K562 (cell line): ENCODE measurements around the gene BRD3.

Experiments used
- CTCF ChIP-seq, 3 experiments: IDR thresholded peaks in 2 of 3; conservative IDR thresholded peaks in 1 of 3; 2 replicates each; pipeline ENCODE4 v1.5.1; 2011 to 2012; ENCODE audit warnings: low read length in 3 of 3, mild to moderate bottlenecking in 3 of 3, control low read depth in 2 of 3, improper control_type of control experiment in 1 of 3, inconsistent platforms in 1 of 3, low read depth in 1 of 3, mixed read lengths in 1 of 3, moderate library complexity in 1 of 3; ENCODE audit not compliant: insufficient read depth in 2 of 3
- FOXA3 ChIP-seq, 2 experiments: fragments of 450-650 bp in 1 of 2; sonication (generic) in 1 of 2; formaldehyde crosslinking; IDR thresholded peaks in 1 of 2; conservative IDR thresholded peaks in 1 of 2; 2 replicates each; pipeline versions ENCODE4 v1.4.0 to v1.8.0; 2020 to 2022; ENCODE audit warnings: mild to moderate bottlenecking in 2 of 2, missing genetic modification reagents in 1 of 2
- GATA2 ChIP-seq: sonication (generic); formaldehyde crosslinking; IDR thresholded peaks from 2 replicates; pipeline ENCODE4 v1.4.0; 2020; ENCODE audit warnings: mild to moderate bottlenecking, missing genetic modification reagents
- MTA1 ChIP-seq: fragments of 450-650 bp; IDR thresholded peaks from 2 replicates; pipeline ENCODE4 v1.6.1; 2017; ENCODE audit warnings: borderline replicate concordance
- MXI1 ChIP-seq: IDR thresholded peaks from 2 replicates; pipeline ENCODE4 v1.6.1; 2011; ENCODE audit warnings: low read depth, mild to moderate bottlenecking, improper control_type of control experiment, low read length
- MYNN ChIP-seq, 2 experiments: sonication (generic); formaldehyde crosslinking in 1 of 2; IDR thresholded peaks; 2 replicates each; pipeline versions ENCODE4 v1.5.0 to v1.6.1; 2016 to 2020; ENCODE audit warnings: antibody characterized with exemption in 1 of 2, missing genetic modification reagents in 1 of 2
- PPARD ChIP-seq: fragments of 250-450 bp; sonication (Bioruptor Pico); IDR thresholded peaks from 2 replicates; pipeline ENCODE4 v1.8.0; 2022; ENCODE audit warnings: inconsistent platforms, mild to moderate bottlenecking, moderate library complexity
- REST ChIP-seq, 2 experiments: fragments of 450-650 bp; formaldehyde crosslinking in 1 of 2; IDR thresholded peaks; 2 replicates each; pipeline versions ENCODE4 v1.4.0 to v1.6.1; 2014 to 2020; ENCODE audit warnings: mild to moderate bottlenecking in 2 of 2, borderline replicate concordance in 1 of 2, low read depth in 1 of 2
- TOE1 ChIP-seq, 2 experiments: fragments of 450-650 bp in 1 of 2; sonication (generic) in 1 of 2; formaldehyde crosslinking in 1 of 2; IDR thresholded peaks; 2 replicates each; pipeline versions ENCODE4 v1.7.1 to v1.8.0; 2016 to 2022; ENCODE audit warnings: borderline replicate concordance in 2 of 2, mild to moderate bottlenecking in 2 of 2, antibody characterized with exemption in 1 of 2, inconsistent platforms in 1 of 2, low read depth in 1 of 2, missing genetic modification reagents in 1 of 2, moderate library complexity in 1 of 2
- ZFP30 ChIP-seq: fragments of 250-450 bp; sonication (Bioruptor Pico); IDR thresholded peaks from 2 replicates; pipeline ENCODE4 v1.8.0; 2022; ENCODE audit warnings: moderate library complexity, mild to moderate bottlenecking, inconsistent platforms, borderline replicate concordance
- ZNF24 ChIP-seq: fragments of 450-650 bp; IDR thresholded peaks from 2 replicates; pipeline ENCODE4 v1.6.1; 2016

DNA sequence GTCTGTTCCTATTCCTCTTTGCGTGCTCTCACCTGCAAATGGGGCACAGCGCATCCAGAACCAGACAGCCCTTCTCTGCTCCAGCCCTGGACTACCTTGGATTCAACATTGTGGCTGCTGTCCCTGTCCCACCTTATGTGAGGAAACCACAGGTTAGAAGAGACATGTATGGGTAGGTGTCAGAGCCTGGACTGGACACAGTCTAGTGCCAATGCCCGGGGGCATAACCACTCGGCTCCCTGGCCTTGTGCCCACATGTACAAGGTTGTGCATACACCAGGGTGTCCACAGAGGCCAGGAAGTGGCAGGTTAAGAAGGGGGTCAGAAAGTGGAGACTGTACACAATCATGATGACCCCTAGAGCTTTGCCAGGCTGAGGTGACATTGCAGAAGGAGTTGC lies 22.1 kb upstream of the BRD3 start:
- TF ChIP-seq ZNF24 (no peak), CTCF (IDR thresholded peaks at IDR 0.05 in 2 of 3, conservative IDR thresholded peaks at IDR 0.05 in 1 of 3; ENCODE audit: insufficient read depth in 2 of 3, low read depth in 1 of 3, low read length in 3 of 3) (no peak), MYNN (IDR thresholded peaks at IDR 0.05) (no peak), MYNN (CRISPR knock-in tag; IDR thresholded peaks at IDR 0.05) (no peak), MTA1 (no peak), TOE1 (IDR thresholded peaks at IDR 0.05; ENCODE audit: borderline replicate concordance) (no peak), TOE1 (CRISPR knock-in tag; IDR thresholded peaks at IDR 0.05; ENCODE audit: borderline replicate concordance, low read depth) (no peak), REST (IDR thresholded peaks at IDR 0.05; ENCODE audit: borderline replicate concordance) (no peak), REST (CRISPR knock-in tag; IDR thresholded peaks at IDR 0.05; ENCODE audit: low read depth) (no peak), PPARD (CRISPR knock-in tag) (no peak), FOXA3 (CRISPR knock-in tag; conservative IDR thresholded peaks at IDR 0.05 in 1 of 2, IDR thresholded peaks at IDR 0.05 in 1 of 2) (no peak), GATA2 (CRISPR knock-in tag) (no peak), ZFP30 (CRISPR knock-in tag) (no peak), MXI1 (no peak)
